Testis (tissue), 5 donors: ENCODE data around the gene KIF4B. TPM values are rescaled to one million over a fixed set of nuclear protein-coding genes. Genes with fewer than 3 reads are reported as not detected.

Experiments used
- DNase-seq: peaks from one replicate; pipeline ENCODE4 v3.0.0-alpha.2; 2019
- H3K27ac ChIP-seq, 2 donors: fragments of 200-600 bp; sonication (generic); one replicate each; pipeline ENCODE4 v1.5.1; 2019
- H3K27me3 ChIP-seq: fragments of 200-600 bp; sonication (generic); one replicate; pipeline ENCODE4 v1.5.1; 2019
- H3K36me3 ChIP-seq: fragments of 200-600 bp; sonication (generic); one replicate; pipeline ENCODE4 v1.5.1; 2017; ENCODE audit warnings: low read depth; ENCODE audit errors: missing control alignments
- H3K4me1 ChIP-seq: fragments of 200-600 bp; sonication (generic); one replicate; pipeline ENCODE4 v1.5.1; 2019
- H3K4me3 ChIP-seq, 2 donors: fragments of 200-600 bp; sonication (generic); one replicate each; pipeline ENCODE4 v1.5.1; 2017 to 2019
- H3K9me3 ChIP-seq: fragments of 200-600 bp; sonication (generic); one replicate; pipeline ENCODE4 v1.5.1; 2017
- CTCF ChIP-seq, 3 experiments: fragments of 450-650 bp in 2 of 3; fragments of 200-600 bp in 1 of 3; sonication (generic) in 1 of 3; IDR thresholded peaks; one replicate each; pipeline ENCODE4 v1.5.1; 2016 to 2019; ENCODE audit warnings: antibody characterized with exemption in 3 of 3, mild to moderate bottlenecking in 2 of 3, moderate library complexity in 1 of 3
- POLR2A ChIP-seq: fragments of 450-650 bp; IDR thresholded peaks from one replicate; pipeline ENCODE4 v1.6.1; 2017; ENCODE audit warnings: antibody characterized with exemption, mild to moderate bottlenecking, moderate library complexity
- WGBS, 2 donors: methylation state at CpG; one replicate each; pipeline ENCODE4 v1.1.5; 2018; 5-methylcytosine and 5-hydroxymethylcytosine counted together
- intact Hi-C: fragments of 100-400 bp; cut with DNase I; formaldehyde crosslinking; loops from one replicate; pipeline ENCODE4 v1.15.1; 2023; ENCODE audit warnings: low total_unique reads
- long read RNA-seq, 2 donors: transcript quantifications; one replicate each; lab custom pipeline, GENCODE V29; 2026
- polyA plus RNA-seq: library from polyadenylated mRNA; stranded (reverse); fragments of 350-450 nt; fragmentation: Illumina TruSeq; extraction: RNeasy Lipid Tissue Mini Kit (QIAGEN cat#74804); gene quantifications from one replicate; pipeline ENCODE4 v1.2.3, GENCODE V29; 2014; ENCODE audit warnings: low read depth, low replicate concordance; ENCODE audit not compliant: insufficient read depth
- total RNA-seq, 2 donors: library from RNA; depleted of rRNA; stranded (reverse); fragments of >200 nt; gene quantifications; one replicate each; pipeline ENCODE4 v1.2.3, GENCODE V29; 2016

KIF4B gene
- total RNA-seq (1 to 10 TPM; 3.0 to 6.6 TPM), polyA plus RNA-seq (10.6 TPM)
- long read RNA-seq, donor 1: 0 reads
- long read RNA-seq, donor 2: 0 reads

- Histone ChIP-seq H3K9me3 (no peaks in the 10 kb centered on the region), H3K4me1 (no peaks in the 10 kb centered on the region), H3K27ac (no peak within 1 kb of the TSS), H3K4me3 (peak within 1 kb of the TSS in 1 of 2 donors; percentile 16), H3K36me3 (no peaks in the 10 kb centered on the region), H3K27me3 (no peaks in the 10 kb centered on the region)
- DNase-seq: no peak
- TF ChIP-seq CTCF (IDR thresholded peaks at IDR 0.05) (no peak), POLR2A (no peak)
- WGBS, 2 donors: 80 to 86% methylated on average over 21 of the region's 21 CpGs
- intact Hi-C loops: no loop called here
These were observed at the start of gene KIF4B for GRCh38 chr5:155013526-155013925. KIF4B (plus strand) TSS chr5:155013755; CDS start chr5:155013860, 105 bp downstream.

GRCh38 chr5:154966081-154966841, 47.3 kb upstream of the KIF4B start:
- Histone ChIP-seq H3K9me3 (no peaks in the 10 kb centered on the region), H3K27me3 (no peaks in the 10 kb centered on the region), H3K27ac (no peak overlapping the region), H3K36me3 (no peaks in the 10 kb centered on the region), H3K4me3 (no peak overlapping the region), H3K4me1 (no peaks in the 10 kb centered on the region)
- no peak for TF ChIP-seq POLR2A
- no peak for TF ChIP-seq CTCF (IDR thresholded peaks at IDR 0.05)
- intact Hi-C loops: no loop called here
- no peak for DNase-seq
- WGBS, 2 donors: 89 to 93% methylated on average over 7 of the region's 7 CpGs

- intact Hi-C loops: no loop called here
- no peaks in the 10 kb centered on the region for H3K9me3 ChIP-seq
- no peaks in the 10 kb centered on the region for H3K36me3 ChIP-seq
- H3K27me3 ChIP-seq: no peaks in the 10 kb centered on the region
- no peak for DNase-seq
- H3K4me3 ChIP-seq: no peak overlapping the region
- no peaks in the 10 kb centered on the region for H3K4me1 ChIP-seq
- no peak overlapping the region for H3K27ac ChIP-seq
- 88 to 96% methylated on average over 3 of the region's 3 CpGs for WGBS, 2 donors
- TF ChIP-seq CTCF (IDR thresholded peaks at IDR 0.05): no peak
- TF ChIP-seq POLR2A: no peak
These were observed 46.7 kb upstream of the KIF4B start for GRCh38 chr5:154966874-154967273.

- WGBS, 2 donors: 72 to 75% methylated on average over 5 of the region's 5 CpGs
- no peak overlapping the region for H3K27ac ChIP-seq
- H3K36me3 ChIP-seq: no peaks in the 10 kb centered on the region
- H3K4me1 ChIP-seq: no peaks in the 10 kb centered on the region
- no peaks in the 10 kb centered on the region for H3K27me3 ChIP-seq
- no peaks in the 10 kb centered on the region for H3K9me3 ChIP-seq
- no peak overlapping the region for H3K4me3 ChIP-seq
- intact Hi-C loops: no loop called here
- TF ChIP-seq CTCF (IDR thresholded peaks at IDR 0.05) (peak in 2 of 3 experiments; percentile 18 to 44), POLR2A (no peak)
- DNase-seq: no peak
These were observed 46.0 kb upstream of the KIF4B start for GRCh38 chr5:154967421-154968024.
